Activated CD4-positive, alpha-beta T cell treated with anti-CD3 and anti-CD28 coated beads, Interleukin-2, amount 10 ng/mL, durations not matched to agents 7 days and 5 days (primary cell): ENCODE data around the gene SYMPK. TPM values are rescaled to one million over a fixed set of nuclear protein-coding genes. Genes with fewer than 3 reads are reported as not detected.
"Not testable (repeated sequence)": the region's sequence is repeated elsewhere in the genome, so short reads cannot be mapped to it uniquely, and the experiment has no call there.

ENCODE experiments used
- CTCF ChIA-PET: fragments of 350-600 bp; sonication (Branson Sonifier 250); formaldehyde crosslinking; loops from one replicate; lab custom pipeline; 2021; ENCODE audit warnings: antibody characterized with exemption; lab: Charles Lee
- POLR2A ChIA-PET: fragments of 350-600 bp; sonication (Branson Sonifier 250); formaldehyde crosslinking; loops from one replicate; lab custom pipeline; 2021; ENCODE audit warnings: antibody characterized with exemption; lab: Charles Lee
- DNase-seq: peaks from one replicate; pipeline ENCODE4 v3.0.0-alpha.2; 2020
- H3K27ac Mint-ChIP-seq: one replicate; pipeline ENCODE4 v1.8.0; 2021; ENCODE audit warnings: mild to moderate bottlenecking, moderate library complexity, mixed read lengths
- H3K27me3 Mint-ChIP-seq: one replicate; pipeline ENCODE4 v1.8.0; 2021; ENCODE audit warnings: mixed read lengths
- H3K36me3 Mint-ChIP-seq: one replicate; pipeline ENCODE4 v1.8.0; 2021; ENCODE audit warnings: low read depth, mixed read lengths
- H3K4me1 Mint-ChIP-seq: one replicate; pipeline ENCODE4 v1.8.0; 2021; ENCODE audit warnings: mixed read lengths
- H3K4me3 Mint-ChIP-seq: one replicate; pipeline ENCODE4 v1.8.0; 2021; ENCODE audit warnings: mild to moderate bottlenecking, moderate library complexity, mixed read lengths
- H3K9me3 Mint-ChIP-seq: one replicate; pipeline ENCODE4 v1.8.0; 2021; ENCODE audit warnings: mixed read lengths
- total RNA-seq, 2 experiments: library from RNA; stranded (reverse); gene quantifications; one replicate each; pipeline ENCODE4 v1.2.3, GENCODE V29; 2021

Gene SYMPK
- total RNA-seq, 2 experiments from 2014 or later = 91.0 to 98.0 TPM

DNA sequence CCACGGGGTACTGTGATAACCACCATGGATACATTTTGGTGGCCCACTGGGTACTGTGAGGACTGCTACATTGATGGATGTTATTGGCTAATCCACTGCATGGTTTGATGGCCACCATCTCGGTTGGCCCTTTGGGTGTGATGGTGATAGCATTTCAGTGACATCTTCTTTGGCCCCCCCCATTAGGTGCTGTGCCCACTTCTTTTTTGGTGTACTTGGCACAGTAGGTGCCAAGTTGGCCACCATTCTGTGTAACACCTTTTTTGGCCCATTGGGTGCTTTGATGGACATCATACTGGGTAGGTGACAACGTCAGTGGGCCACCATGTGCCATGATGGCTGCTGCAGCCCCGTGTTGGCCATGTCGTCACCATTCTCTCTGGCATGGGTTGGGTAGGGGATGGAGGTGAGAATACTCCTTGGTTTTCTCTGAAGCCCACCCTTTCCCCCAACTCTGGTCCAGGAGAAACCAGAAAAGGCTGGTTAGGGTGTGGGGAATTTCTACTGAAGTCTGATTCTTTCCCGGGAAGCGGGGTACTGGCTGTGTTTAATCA lies 10.3 kb upstream of the SYMPK start:
- no peak for DNase-seq
- H3K9me3 Mint-ChIP-seq = no peaks in the 10 kb centered on the region
- H3K4me1 Mint-ChIP-seq = peaks cover 14% of the 10 kb centered on the region
- H3K4me3 Mint-ChIP-seq = no peak overlapping the region
- peaks cover 13% of the 10 kb centered on the region for H3K27me3 Mint-ChIP-seq
- ChIA-PET CTCF (interaction anchor here (1.6 kb wide), 1 partner anchor 9 kb away, joined by 4 read pairs; no protein-coding TSS in a partner anchor), POLR2A (no interaction called here)
- no peaks in the 10 kb centered on the region for H3K36me3 Mint-ChIP-seq
- H3K27ac Mint-ChIP-seq = no peak overlapping the region

DNA sequence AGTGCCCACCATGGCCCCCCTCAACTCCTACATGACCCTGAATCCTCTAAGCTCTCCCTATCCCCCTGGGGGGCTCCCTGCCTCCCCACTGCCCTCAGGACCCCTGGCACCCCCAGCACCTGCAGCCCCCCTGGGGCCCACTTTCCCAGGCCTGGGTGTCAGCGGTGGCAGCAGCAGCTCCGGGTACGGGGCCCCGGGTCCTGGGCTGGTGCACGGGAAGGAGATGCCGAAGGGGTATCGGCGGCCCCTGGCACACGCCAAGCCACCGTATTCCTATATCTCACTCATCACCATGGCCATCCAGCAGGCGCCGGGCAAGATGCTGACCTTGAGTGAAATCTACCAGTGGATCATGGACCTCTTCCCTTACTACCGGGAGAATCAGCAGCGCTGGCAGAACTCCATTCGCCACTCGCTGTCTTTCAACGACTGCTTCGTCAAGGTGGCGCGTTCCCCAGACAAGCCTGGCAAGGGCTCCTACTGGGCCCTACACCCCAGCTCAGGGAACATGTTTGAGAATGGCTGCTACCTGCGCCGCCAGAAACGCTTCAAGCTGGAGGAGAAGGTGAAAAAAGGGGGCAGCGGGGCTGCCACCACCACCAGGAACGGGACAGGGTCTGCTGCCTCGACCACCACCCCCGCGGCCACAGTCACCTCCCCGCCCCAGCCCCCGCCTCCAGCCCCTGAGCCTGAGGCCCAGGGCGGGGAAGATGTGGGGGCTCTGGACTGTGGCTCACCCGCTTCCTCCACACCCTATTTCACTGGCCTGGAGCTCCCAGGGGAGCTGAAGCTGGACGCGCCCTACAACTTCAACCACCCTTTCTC lies 9.4 kb upstream of the SYMPK start:
- Mint-ChIP-seq H3K4me1 (peaks cover 8% of the 10 kb centered on the region), H3K27ac (no peak overlapping the region), H3K27me3 (peaks cover 13% of the 10 kb centered on the region), H3K9me3 (no peaks in the 10 kb centered on the region), H3K4me3 (no peak overlapping the region), H3K36me3 (no peaks in the 10 kb centered on the region)
- ChIA-PET POLR2A (no interaction called here), CTCF (no interaction called here)
- no peak for DNase-seq

DNA sequence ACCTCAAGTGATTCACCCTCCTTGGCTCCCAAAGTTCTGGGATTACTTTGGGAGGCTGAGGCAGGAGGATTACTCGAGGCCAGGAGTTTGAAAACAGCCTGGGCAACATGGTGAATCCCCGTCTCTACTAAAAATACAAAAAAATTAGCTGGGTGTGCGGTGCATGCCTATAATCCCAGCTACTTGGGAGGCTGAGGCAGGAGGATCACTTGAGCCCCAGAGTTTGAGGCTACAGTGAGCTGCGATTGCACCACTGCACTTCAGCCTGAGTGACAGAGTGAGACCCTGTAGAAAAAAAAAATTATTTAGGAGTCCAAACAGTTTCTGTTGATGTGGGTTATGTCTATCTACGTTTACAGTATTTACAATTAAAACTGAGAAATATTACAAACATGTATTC lies 7.9 kb upstream of the SYMPK start:
- H3K36me3 Mint-ChIP-seq = no peaks in the 10 kb centered on the region
- no peak overlapping the region for H3K27ac Mint-ChIP-seq
- POLR2A ChIA-PET = no interaction called here
- H3K4me1 Mint-ChIP-seq = no peaks in the 10 kb centered on the region
- H3K9me3 Mint-ChIP-seq = no peaks in the 10 kb centered on the region
- H3K27me3 Mint-ChIP-seq = peaks cover 12% of the 10 kb centered on the region
- H3K4me3 Mint-ChIP-seq = no peak overlapping the region
- CTCF ChIA-PET = no interaction called here
- no peak for DNase-seq

DNA sequence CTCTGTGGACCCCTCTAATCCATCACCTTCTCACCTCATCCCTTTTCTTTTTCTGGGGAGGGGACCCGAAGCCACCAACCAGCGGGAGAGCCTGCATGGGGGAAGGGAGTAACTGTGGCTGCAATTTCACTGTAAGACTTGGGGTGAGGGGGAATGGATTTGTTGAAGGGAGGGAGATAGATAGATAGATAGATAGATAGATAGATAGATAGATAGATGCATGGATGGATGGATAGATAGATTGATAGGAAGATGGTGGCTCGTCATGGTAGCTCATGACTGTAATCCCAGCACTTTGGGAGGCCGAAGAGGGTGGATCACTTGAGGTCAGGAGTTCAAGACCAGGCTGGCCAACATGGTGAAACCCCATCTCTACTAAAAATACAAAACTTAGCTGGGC lies 4.3 kb upstream of the SYMPK start:
- DNase-seq, H3K4me3 Mint-ChIP-seq, POLR2A ChIA-PET, H3K36me3 Mint-ChIP-seq, H3K27ac Mint-ChIP-seq, H3K9me3 Mint-ChIP-seq: not testable (repeated sequence)
- CTCF ChIA-PET = interaction anchor here (6.7 kb wide), 1 partner anchor 16 kb away, joined by 58 read pairs; the partner anchor contains the start of gene IRF2BP1
- peaks cover 17% of the 10 kb centered on the region for H3K4me1 Mint-ChIP-seq
- H3K27me3 Mint-ChIP-seq = peaks cover 30% of the 10 kb centered on the region

DNA sequence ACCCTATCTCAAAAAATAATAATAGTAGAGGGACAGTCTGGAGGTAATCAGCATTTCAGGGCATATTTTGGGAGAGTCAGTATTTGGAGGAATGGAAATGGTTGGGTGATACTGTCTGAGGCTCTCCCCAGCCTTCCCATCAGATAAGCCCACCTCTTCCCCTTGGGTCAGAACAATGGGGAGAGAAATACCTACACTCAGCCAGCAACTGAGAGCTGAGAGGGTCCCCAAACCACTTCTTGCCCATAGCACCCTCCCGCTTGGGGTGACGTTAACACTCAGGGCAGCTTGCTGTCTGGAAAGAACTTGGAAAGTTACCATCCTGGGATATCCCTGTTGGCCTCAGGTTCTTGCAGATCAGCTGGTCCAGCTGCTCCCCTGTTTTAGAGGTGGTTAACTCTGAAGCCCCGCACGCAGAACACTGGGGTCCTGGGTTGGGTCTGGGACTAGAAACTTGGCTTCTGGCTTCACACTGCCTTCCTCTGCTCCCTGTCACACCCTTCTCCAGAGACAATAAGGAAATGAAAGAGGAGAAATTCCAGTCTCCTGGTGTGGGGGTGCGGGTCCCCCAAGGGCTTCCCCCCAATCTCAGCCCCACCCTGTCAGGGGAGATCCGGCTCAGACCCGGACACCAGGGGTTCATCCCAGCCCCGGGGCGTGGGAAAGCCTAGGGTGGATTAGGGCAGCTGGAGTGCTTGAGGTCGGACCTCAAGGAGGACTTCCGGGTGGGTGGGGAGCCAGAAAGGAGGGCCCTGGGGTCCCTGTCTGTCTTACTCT lies 3.6 kb upstream of the SYMPK start:
- H3K4me1 Mint-ChIP-seq = peaks cover 22% of the 10 kb centered on the region

DNA sequence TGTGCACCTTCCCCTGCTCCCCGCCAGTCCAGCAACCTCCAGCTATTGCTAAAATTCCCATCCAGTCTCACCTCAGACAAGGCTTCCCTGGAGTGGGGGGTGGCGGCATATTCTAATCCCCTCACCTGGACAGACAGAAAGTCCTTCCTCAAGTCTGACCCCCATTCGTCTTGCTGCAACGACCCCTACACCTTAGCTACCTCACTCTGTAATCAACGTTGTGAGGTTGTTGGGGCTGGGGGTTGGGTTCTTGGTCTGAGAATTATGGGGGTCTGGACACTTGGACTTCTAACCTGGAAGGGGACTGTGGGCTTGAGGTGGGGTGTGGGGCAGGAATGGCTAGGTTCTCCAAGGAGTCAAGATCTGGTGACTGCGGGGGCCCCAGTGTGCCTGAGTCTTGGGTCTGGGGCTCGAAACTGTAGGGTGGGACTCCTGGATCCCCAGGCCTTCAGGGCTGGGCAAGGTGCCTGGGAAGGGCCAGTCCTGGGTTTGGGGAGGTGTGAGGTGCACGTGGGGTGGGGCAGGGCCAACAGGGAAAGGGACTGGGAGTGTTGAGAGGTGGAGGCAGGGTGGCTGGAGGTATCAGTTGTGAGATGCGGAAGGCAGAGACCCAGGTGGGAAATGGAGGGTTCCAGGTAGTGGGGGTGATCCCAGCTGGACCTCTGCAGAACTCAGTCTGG lies 2.5 kb upstream of the SYMPK start:
- Mint-ChIP-seq H3K4me1 (peaks cover 28% of the 10 kb centered on the region), H3K9me3 (no peaks in the 10 kb centered on the region), H3K27ac (no peak overlapping the region), H3K4me3 (no peak overlapping the region), H3K27me3 (peaks cover 30% of the 10 kb centered on the region), H3K36me3 (peaks cover 10% of the 10 kb centered on the region)
- ChIA-PET CTCF (interaction anchor here (0.5 to 6.7 kb wide), 7 partner anchors 18 to 175 kb away, joined by 3 to 58 read pairs (median 3); partner anchors contain the start of gene IRF2BP1), POLR2A (no interaction called here)
- no peak for DNase-seq

More for the DNA sequence above, 3.6 kb upstream of the SYMPK start:
- ChIA-PET POLR2A (no interaction called here), CTCF (interaction anchor here (1.2 to 6.7 kb wide), 2 partner anchors 17 to 26 kb away, joined by 3 to 58 read pairs; partner anchors contain the start of gene IRF2BP1)
- Mint-ChIP-seq H3K36me3 (peaks cover 8% of the 10 kb centered on the region), H3K27ac (no peak overlapping the region), H3K27me3 (peaks cover 30% of the 10 kb centered on the region), H3K4me3 (no peak overlapping the region), H3K9me3 (no peaks in the 10 kb centered on the region)
- no peak for DNase-seq

DNA sequence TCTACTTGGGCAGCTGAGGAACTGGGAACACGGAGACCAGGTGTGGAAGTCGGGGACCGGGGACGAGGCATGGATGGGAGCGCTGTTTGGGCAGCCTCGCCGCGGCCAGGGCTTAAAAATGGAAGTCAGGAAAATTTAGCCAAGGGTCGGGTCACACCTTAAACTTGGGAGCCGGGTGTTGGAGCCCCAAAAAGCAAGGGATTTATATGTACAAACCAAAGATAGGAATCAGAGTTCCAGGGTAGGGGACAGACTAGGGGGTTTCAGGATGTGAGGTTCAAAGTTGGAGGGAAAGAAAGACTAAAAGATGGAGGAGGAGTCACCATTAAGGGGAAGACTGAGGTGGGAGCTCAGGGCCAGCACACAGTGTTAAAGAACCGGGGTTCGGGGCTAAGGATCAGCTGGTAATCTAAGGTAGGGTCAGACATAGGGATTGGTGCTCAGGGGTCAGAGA lies 1.7 kb upstream of the SYMPK start:
- peaks cover 29% of the 10 kb centered on the region for H3K4me1 Mint-ChIP-seq
- H3K36me3 Mint-ChIP-seq = peaks cover 10% of the 10 kb centered on the region
- no peak for DNase-seq
- H3K4me3 Mint-ChIP-seq = peak overlapping the region; percentile 33
- no peaks in the 10 kb centered on the region for H3K9me3 Mint-ChIP-seq
- H3K27ac Mint-ChIP-seq = peak overlapping the region; percentile 72
- POLR2A ChIA-PET = no interaction called here
- CTCF ChIA-PET = interaction anchor here (1.0 to 6.7 kb wide), 12 partner anchors 11 to 840 kb away, joined by 3 to 58 read pairs (median 3); partner anchors contain the start of genes IRF2BP1, QPCTL and SNRPD2
- H3K27me3 Mint-ChIP-seq = peaks cover 30% of the 10 kb centered on the region

DNA sequence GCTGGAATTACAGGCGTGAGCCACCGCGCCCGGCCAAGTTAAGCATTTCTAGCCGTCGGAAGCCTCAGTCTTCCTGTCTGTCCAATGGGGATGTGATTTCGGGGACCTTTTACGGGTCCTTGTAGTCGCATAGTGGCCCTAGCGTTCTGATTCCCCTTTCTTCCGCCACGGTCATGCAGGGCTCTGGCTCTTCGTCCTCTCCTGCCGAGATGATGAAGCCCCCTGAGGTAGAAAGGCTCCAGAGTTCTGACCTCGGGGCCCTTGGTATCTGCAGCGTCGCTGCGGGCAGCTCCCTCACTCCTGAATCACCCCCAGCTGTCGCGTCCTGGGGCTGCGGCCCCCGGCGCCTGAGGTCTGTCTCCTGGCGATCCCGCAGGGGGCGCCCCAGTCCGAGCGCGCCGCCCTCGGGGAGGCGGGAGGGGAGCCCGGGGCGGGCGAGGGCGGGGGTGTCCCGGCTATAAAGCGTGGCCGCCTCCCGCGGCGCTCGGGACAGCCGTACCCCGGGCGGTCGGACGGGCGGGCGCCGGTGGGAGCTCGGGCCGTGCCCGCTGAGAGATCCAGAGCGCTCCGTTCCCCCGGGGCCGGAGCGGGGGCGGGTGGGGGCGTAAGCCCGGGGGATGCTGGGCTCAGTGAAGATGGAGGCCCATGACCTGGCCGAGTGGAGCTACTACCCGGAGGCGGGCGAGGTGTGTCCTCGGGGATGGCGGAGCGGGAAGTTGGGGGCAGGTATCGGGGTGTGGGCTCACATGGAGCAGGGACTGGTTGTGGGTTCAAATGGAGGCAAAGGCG lies 1.1 kb upstream of the SYMPK start, which contains the start of gene FOXA3:
Gene FOXA3 (plus strand): TSS at position 487 of the 789 bp plus-strand sequence. CDS start 131 bp downstream, at position 618.
- Mint-ChIP-seq H3K9me3 (no peaks in the 10 kb centered on the region), H3K4me3 (peak within 1 kb of the TSS; percentile 93), H3K27me3 (peaks cover 30% of the 10 kb centered on the region), H3K4me1 (peaks cover 29% of the 10 kb centered on the region), H3K36me3 (peaks cover 11% of the 10 kb centered on the region), H3K27ac (peak within 1 kb of the TSS; percentile 95)
- peak; percentile 52 for DNase-seq
- ChIA-PET POLR2A (interaction anchor here (0.6 to 0.7 kb wide), 3 partner anchors 22 to 924 kb away, joined by 3 read pairs; partner anchors contain the start of genes IRF2BP1 and SLC1A5), CTCF (interaction anchor here (0.9 to 6.7 kb wide), 22 partner anchors 9 to 840 kb away, joined by 3 to 58 read pairs (median 3); partner anchors contain the start of genes GIPR, IRF2BP1, MYPOP and QPCTL)

DNA sequence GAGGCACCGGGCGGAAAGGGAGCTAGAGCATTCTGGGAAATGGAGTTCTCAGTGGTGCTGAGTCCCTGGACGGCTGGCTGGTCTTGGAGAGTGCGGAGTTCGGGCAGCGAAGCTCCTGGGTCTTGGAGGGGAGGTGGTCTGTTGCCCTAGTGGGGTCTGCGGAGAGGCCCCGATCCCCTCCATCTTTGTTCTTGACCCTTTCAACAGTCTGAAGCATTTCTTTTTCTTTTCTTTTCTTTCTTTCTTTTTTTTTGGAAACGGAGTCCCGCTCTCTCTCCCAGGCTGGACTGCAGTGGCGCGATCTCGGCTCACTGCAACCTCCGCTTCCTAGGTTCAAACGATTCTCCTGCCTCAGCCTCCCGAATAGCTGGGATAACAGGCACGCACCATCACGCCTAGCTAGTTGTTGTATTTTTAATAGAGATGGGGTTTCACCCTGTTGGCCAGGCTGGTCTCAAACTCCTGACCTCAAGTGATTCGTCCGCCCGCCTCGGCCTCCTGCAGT lies 440 bp upstream of the SYMPK start:
- POLR2A ChIA-PET = interaction anchor here (0.6 to 0.7 kb wide), 3 partner anchors 23 to 925 kb away, joined by 3 read pairs; partner anchors contain the start of genes IRF2BP1 and SLC1A5
- Mint-ChIP-seq H3K9me3 (no peaks in the 10 kb centered on the region), H3K4me3 (peak overlapping the region; percentile 93), H3K4me1 (peaks cover 31% of the 10 kb centered on the region), H3K27me3 (peaks cover 29% of the 10 kb centered on the region), H3K36me3 (peaks cover 11% of the 10 kb centered on the region), H3K27ac (peak overlapping the region; percentile 95)
- CTCF ChIA-PET = interaction anchor here (0.8 to 6.7 kb wide), 20 partner anchors 8 to 841 kb away, joined by 3 to 58 read pairs (median 3); partner anchors contain the start of genes GIPR, IRF2BP1, MYPOP and QPCTL
- no peak for DNase-seq

DNA sequence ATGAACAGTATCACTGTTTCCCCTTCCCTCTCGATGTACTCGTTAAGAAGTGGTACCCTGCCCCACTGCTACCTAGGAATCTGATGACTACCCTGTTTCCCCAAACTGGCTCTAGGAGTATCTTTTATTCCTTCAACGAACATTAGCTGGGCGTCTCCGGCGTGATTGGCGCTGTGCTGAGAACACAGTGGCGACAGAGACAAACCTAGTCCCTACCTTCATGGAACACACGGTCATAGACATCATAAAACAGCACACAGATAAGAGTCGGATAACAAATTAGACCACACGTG lies 730 bp downstream of the SYMPK start:
- H3K4me3 Mint-ChIP-seq = peak overlapping the region; percentile 93
- CTCF ChIA-PET = interaction anchor here (6.7 kb wide), 1 partner anchor 21 kb away, joined by 58 read pairs; the partner anchor contains the start of gene IRF2BP1

More for the DNA sequence above, 730 bp downstream of the SYMPK start:
- Mint-ChIP-seq H3K9me3 (no peaks in the 10 kb centered on the region), H3K27me3 (peaks cover 29% of the 10 kb centered on the region), H3K36me3 (peaks cover 14% of the 10 kb centered on the region), H3K4me1 (peaks cover 34% of the 10 kb centered on the region), H3K27ac (peak overlapping the region; percentile 95)
- DNase-seq = no peak
- POLR2A ChIA-PET = interaction anchor here (0.6 kb wide), 1 partner anchor 93 kb away, joined by 7 read pairs; no protein-coding TSS in a partner anchor
